Epidermal melanocyte (primary cell): ENCODE measurements around the gene UBXN10.

Experiments used
- DNase-seq: peaks from one replicate; pipeline ENCODE4 v3.0.0; 2011; ENCODE audit warnings: low spot score; ENCODE audit not compliant: insufficient read length

UBXN10 gene

DNA sequence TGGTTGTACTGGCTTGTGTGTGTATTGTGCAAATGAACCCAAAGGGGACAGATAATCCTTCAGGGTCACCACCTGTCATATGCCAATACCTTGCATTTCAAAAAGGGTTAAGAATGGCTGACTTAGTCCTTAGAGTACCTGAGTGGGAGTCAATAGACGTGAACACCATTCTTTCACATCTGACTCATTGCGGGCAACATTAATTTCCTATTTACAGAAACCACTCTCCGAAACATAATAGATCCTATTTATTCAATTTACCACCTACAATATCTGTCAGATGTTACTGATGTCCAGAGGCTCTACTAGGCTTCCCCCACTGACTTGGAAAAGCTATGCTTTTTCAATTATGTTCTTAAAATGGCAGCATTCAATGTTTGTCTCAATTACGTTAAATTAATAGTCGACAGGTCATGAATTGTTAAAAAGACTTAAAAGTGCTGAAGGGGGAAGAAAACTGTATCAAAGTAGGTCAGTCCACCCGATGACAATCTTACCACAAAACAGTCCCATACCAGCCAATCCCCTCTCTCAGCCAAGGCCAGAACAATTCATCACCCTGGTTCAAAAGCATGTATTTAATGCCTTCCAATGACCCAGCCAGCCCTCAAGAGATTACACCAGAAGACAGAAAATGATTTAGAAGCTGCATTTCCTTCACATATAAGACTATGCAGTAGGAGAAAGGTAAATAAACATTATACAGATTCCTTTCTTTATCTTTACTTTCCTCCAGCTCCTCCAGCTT, 49.1 kb downstream of the UBXN10 start:
- no peak for DNase-seq

DNA sequence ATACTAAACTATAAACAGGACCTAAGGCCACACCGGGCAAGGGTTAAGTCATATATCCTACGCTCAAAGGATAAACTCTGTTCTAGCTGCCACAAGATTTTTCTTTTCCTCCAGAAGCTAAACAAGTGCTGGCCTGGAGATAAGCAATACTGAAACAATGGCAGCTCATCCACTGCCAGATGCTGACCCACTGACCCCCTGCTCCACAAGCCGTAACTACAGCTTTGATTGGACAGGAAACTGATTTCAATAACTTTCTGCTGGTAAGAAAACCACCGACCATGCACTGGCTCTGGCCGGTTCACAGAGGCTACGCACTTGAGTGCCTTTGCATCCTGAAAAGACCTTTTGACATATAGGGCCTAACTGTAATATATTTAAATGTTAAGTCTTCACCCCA, 51.8 kb downstream of the UBXN10 start:
- DNase-seq, result no peak

DNA sequence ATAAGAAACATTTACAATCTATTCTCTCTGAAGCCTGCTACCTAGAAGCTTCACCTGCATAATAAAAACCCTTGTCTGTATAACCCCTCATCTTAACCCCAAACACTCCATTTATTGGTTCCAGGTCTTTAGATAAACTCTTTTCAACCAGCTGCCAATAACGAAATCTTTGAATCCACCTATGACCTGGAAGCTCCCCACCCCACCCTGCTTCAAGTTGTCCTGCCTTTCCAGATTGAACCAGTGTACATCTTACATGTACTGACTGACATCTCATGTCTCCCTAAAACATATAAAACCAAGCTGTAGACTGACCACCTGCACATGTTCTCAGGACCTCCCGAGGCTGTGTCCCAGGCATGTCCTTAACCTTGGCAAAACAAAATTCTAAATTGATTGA, 54.1 kb downstream of the UBXN10 start:
- DNase-seq, result no peak

DNA sequence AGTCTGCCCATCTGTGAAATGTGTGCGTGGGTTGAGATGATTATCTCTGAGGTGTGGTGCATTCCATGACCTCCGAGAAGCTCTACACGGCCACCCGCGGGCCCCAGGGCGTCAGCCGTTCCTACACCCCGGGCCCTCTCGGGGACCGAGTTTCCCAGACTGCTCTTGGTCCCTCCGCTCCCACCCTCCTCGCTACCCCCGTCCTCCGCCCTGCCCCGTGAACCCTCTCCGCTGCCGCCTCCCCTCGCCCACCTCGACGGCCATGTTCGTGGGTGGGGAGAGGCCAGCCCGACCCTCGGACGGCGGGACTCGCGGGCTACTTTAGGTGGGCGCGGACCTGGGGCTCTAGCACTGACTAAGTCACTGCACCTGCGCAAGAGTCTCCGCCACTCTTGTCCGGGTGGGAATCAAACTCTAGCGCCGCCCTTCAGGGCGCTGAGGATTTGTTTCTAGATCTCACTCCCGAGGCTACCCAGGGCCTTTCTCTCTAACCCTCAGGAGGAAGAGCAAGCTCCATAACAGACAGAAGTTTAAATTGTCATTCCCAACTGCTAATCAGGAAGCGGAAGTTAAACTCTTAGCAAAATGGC, 57.1 kb downstream of the UBXN10 start:
- no peak for DNase-seq
